ENCODE data around the gene ZNF316.

DNA sequence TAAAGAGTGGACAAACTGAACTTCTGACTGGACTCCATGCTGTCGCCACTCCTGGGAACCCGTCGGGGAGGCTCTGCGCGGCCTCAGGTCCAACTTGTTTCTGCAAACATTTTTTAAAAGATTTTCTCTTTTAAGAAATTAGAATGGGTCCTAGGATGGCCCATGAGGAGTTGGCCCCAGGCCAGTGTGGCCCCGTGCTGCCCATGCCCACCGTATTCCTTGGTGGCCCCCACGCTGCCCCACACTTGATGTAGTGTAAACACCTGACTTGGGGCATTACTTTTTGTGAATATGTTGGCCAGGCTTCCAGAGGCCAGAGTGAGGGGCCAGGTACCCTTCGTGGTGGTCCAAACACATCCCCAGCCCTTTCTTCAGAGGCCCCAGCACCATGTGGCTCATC lies 19.3 kb downstream of the ZNF316 start:
- TF ChIP-seq EZH2 (optimal IDR thresholded peaks at IDR 0.05; ENCODE audit: low read depth, low read length) (no peak), EZH2phosphoT487 (IDR thresholded peaks at IDR 0.05; ENCODE audit: low read length) (no peak)
- TF ChIP-seq, protein P1, sequence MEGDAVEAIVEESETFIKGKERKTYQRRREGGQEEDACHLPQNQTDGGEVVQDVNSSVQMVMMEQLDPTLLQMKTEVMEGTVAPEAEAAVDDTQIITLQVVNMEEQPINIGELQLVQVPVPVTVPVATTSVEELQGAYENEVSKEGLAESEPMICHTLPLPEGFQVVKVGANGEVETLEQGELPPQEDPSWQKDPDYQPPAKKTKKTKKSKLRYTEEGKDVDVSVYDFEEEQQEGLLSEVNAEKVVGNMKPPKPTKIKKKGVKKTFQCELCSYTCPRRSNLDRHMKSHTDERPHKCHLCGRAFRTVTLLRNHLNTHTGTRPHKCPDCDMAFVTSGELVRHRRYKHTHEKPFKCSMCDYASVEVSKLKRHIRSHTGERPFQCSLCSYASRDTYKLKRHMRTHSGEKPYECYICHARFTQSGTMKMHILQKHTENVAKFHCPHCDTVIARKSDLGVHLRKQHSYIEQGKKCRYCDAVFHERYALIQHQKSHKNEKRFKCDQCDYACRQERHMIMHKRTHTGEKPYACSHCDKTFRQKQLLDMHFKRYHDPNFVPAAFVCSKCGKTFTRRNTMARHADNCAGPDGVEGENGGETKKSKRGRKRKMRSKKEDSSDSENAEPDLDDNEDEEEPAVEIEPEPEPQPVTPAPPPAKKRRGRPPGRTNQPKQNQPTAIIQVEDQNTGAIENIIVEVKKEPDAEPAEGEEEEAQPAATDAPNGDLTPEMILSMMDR (IDR thresholded peaks at IDR 0.05; ENCODE audit: low read length), result no peak

Data from MM.1S (cell line).